Activated T-helper 17 cell treated with anti-CD3 and anti-CD28 coated beads, Interleukin-2, amount 50 U/mL, for 72 hours (primary cell): Measurements from ENCODE around the gene MILR1. TPM values are rescaled to one million over a fixed set of nuclear protein-coding genes. Genes with fewer than 3 reads are reported as not detected.

Source experiments
- ATAC-seq: fragments of 150-1000 bp; cut with Tn5 transposase; replicated peaks from 2 replicates; pipeline ENCODE4 v1.10.0; 2021; ENCODE audit warnings: mild to moderate bottlenecking, moderate library complexity
- H3K27ac Mint-ChIP-seq: one replicate; pipeline ENCODE4 v1.8.0; 2022; ENCODE audit warnings: mixed read lengths
- H3K27me3 Mint-ChIP-seq: one replicate; pipeline ENCODE4 v1.8.0; 2022; ENCODE audit warnings: mixed read lengths
- H3K36me3 Mint-ChIP-seq: one replicate; pipeline ENCODE4 v1.8.0; 2022; ENCODE audit warnings: low read depth, mild to moderate bottlenecking, mixed read lengths
- H3K4me1 Mint-ChIP-seq: one replicate; pipeline ENCODE4 v1.8.0; 2022; ENCODE audit warnings: mixed read lengths
- H3K4me3 Mint-ChIP-seq: one replicate; pipeline ENCODE4 v1.8.0; 2022; ENCODE audit warnings: mild to moderate bottlenecking, mixed read lengths
- H3K9me3 Mint-ChIP-seq: one replicate; pipeline ENCODE4 v1.8.0; 2022; ENCODE audit warnings: mixed read lengths
- total RNA-seq, 2 donors: library from RNA; stranded (reverse); gene quantifications; one replicate each; pipeline ENCODE4 v1.2.3, GENCODE V29; 2022

MILR1 gene
- total RNA-seq: not detected

GRCh38 chr17:64448665-64449512 lies at the start of gene MILR1:
Gene MILR1, plus strand, starts transcription at chr17:64449115. Its CDS starts 54 bp downstream, at chr17:64449169.
- no peaks in the 10 kb centered on the region for H3K27me3 Mint-ChIP-seq
- no peaks in the 10 kb centered on the region for H3K4me1 Mint-ChIP-seq
- no peak for ATAC-seq
- H3K27ac Mint-ChIP-seq: no peak within 1 kb of the TSS
- H3K4me3 Mint-ChIP-seq: no peak within 1 kb of the TSS
- H3K36me3 Mint-ChIP-seq: no peaks in the 10 kb centered on the region
- H3K9me3 Mint-ChIP-seq: no peaks in the 10 kb centered on the region

GRCh38 chr17:64399767-64400156 lies 49.2 kb upstream of the MILR1 start:
- Mint-ChIP-seq H3K4me1 (peaks cover 9% of the 10 kb centered on the region), H3K27me3 (no peaks in the 10 kb centered on the region), H3K4me3 (no peak overlapping the region), H3K36me3 (no peaks in the 10 kb centered on the region), H3K27ac (no peak overlapping the region), H3K9me3 (no peaks in the 10 kb centered on the region)
- no peak for ATAC-seq

GRCh38 chr17:64400642-64401041 lies 48.3 kb upstream of the MILR1 start:
- Mint-ChIP-seq H3K27ac (no peak overlapping the region), H3K4me1 (peaks cover 9% of the 10 kb centered on the region)

GRCh38 chr17:64401244-64401860 lies 47.6 kb upstream of the MILR1 start:
- ATAC-seq: no peak
- peaks cover 4% of the 10 kb centered on the region for H3K4me1 Mint-ChIP-seq
- H3K27ac Mint-ChIP-seq: no peak overlapping the region
- no peaks in the 10 kb centered on the region for H3K9me3 Mint-ChIP-seq
- H3K36me3 Mint-ChIP-seq: no peaks in the 10 kb centered on the region
- no peaks in the 10 kb centered on the region for H3K27me3 Mint-ChIP-seq
- no peak overlapping the region for H3K4me3 Mint-ChIP-seq

More at GRCh38 chr17:64400642-64401041, 48.3 kb upstream of the MILR1 start:
- no peak for ATAC-seq
- Mint-ChIP-seq H3K27me3 (no peaks in the 10 kb centered on the region), H3K4me3 (no peak overlapping the region), H3K9me3 (no peaks in the 10 kb centered on the region), H3K36me3 (no peaks in the 10 kb centered on the region)

GRCh38 chr17:64401941-64402340 lies 47.0 kb upstream of the MILR1 start:
- no peak overlapping the region for H3K4me3 Mint-ChIP-seq
- H3K27me3 Mint-ChIP-seq: no peaks in the 10 kb centered on the region
- H3K27ac Mint-ChIP-seq: no peak overlapping the region
- H3K36me3 Mint-ChIP-seq: no peaks in the 10 kb centered on the region
- peaks cover 4% of the 10 kb centered on the region for H3K4me1 Mint-ChIP-seq
- ATAC-seq: no peak
- no peaks in the 10 kb centered on the region for H3K9me3 Mint-ChIP-seq

- no peak for ATAC-seq
- Mint-ChIP-seq H3K36me3 (no peaks in the 10 kb centered on the region), H3K27ac (no peak overlapping the region), H3K9me3 (no peaks in the 10 kb centered on the region), H3K4me1 (peaks cover 4% of the 10 kb centered on the region), H3K27me3 (no peaks in the 10 kb centered on the region), H3K4me3 (no peak overlapping the region)
Measured at GRCh38 chr17:64402469-64402868, 46.4 kb upstream of the MILR1 start.

GRCh38 chr17:64403881-64404460 lies 44.9 kb upstream of the MILR1 start:
- Mint-ChIP-seq H3K27me3 (no peaks in the 10 kb centered on the region), H3K9me3 (no peaks in the 10 kb centered on the region), H3K4me1 (peaks cover 4% of the 10 kb centered on the region), H3K4me3 (no peak overlapping the region), H3K36me3 (no peaks in the 10 kb centered on the region), H3K27ac (no peak overlapping the region)
- no peak for ATAC-seq

GRCh38 chr17:64406321-64407200 lies 42.4 kb upstream of the MILR1 start:
- no peaks in the 10 kb centered on the region for H3K9me3 Mint-ChIP-seq
- no peak for ATAC-seq
- peaks cover 3% of the 10 kb centered on the region for H3K4me1 Mint-ChIP-seq
- no peaks in the 10 kb centered on the region for H3K36me3 Mint-ChIP-seq
- no peak overlapping the region for H3K27ac Mint-ChIP-seq
- no peaks in the 10 kb centered on the region for H3K27me3 Mint-ChIP-seq
- no peak overlapping the region for H3K4me3 Mint-ChIP-seq

GRCh38 chr17:64410750-64411490 lies 38.0 kb upstream of the MILR1 start:
- H3K9me3 Mint-ChIP-seq: no peaks in the 10 kb centered on the region
- H3K4me1 Mint-ChIP-seq: no peaks in the 10 kb centered on the region
- no peaks in the 10 kb centered on the region for H3K36me3 Mint-ChIP-seq
- ATAC-seq: no peak
- no peak overlapping the region for H3K27ac Mint-ChIP-seq
- H3K4me3 Mint-ChIP-seq: no peak overlapping the region
- H3K27me3 Mint-ChIP-seq: no peaks in the 10 kb centered on the region

- no peak overlapping the region for H3K27ac Mint-ChIP-seq
- H3K27me3 Mint-ChIP-seq: no peaks in the 10 kb centered on the region
- H3K4me1 Mint-ChIP-seq: no peaks in the 10 kb centered on the region
- H3K4me3 Mint-ChIP-seq: no peak overlapping the region
- H3K9me3 Mint-ChIP-seq: no peaks in the 10 kb centered on the region
- no peaks in the 10 kb centered on the region for H3K36me3 Mint-ChIP-seq
- no peak for ATAC-seq
Measured at GRCh38 chr17:64411999-64412771, 36.7 kb upstream of the MILR1 start.

- H3K9me3 Mint-ChIP-seq: no peaks in the 10 kb centered on the region
- no peak for ATAC-seq
- no peak overlapping the region for H3K27ac Mint-ChIP-seq
- no peak overlapping the region for H3K4me3 Mint-ChIP-seq
- no peaks in the 10 kb centered on the region for H3K4me1 Mint-ChIP-seq
- no peaks in the 10 kb centered on the region for H3K27me3 Mint-ChIP-seq
- no peaks in the 10 kb centered on the region for H3K36me3 Mint-ChIP-seq
Measured at GRCh38 chr17:64412944-64413381, 36.0 kb upstream of the MILR1 start.

- H3K36me3 Mint-ChIP-seq: no peaks in the 10 kb centered on the region
- H3K9me3 Mint-ChIP-seq: no peaks in the 10 kb centered on the region
- ATAC-seq: no peak
- H3K4me1 Mint-ChIP-seq: no peaks in the 10 kb centered on the region
- H3K4me3 Mint-ChIP-seq: no peak overlapping the region
- H3K27me3 Mint-ChIP-seq: no peaks in the 10 kb centered on the region
- H3K27ac Mint-ChIP-seq: no peak overlapping the region
Measured at GRCh38 chr17:64413513-64413912, 35.4 kb upstream of the MILR1 start.
